Measurements from ENCODE around the gene ZFHX3.

- TF ChIP-seq POLR2AphosphoS5 (IDR thresholded peaks at IDR 0.05; ENCODE audit: borderline replicate concordance, low read depth, low read length) (no peak), EZH2 (IDR thresholded peaks at IDR 0.05) (no peak)
Observed at GRCh38 chr16:72739577-72739976, 308.4 kb downstream of the ZFHX3 start.

All from SK-N-MC (cell line).